HepG2 (cell line): ENCODE measurements around the gene DTX4. TPM values are rescaled to one million over a fixed set of nuclear protein-coding genes. Genes with fewer than 3 reads are reported as not detected.

Experiments
- ATAC-seq: fragments of 200-7000 bp; cut with Tn5 transposase; 3 replicates; pipeline ENCODE4 v1.9.1; 2020; ENCODE audit warnings: mild to moderate bottlenecking, moderate library complexity
- BruUV-seq: library from RNA; stranded (reverse); fragments of 400-500 nt; replicated peaks from 2 replicates; lab custom pipeline; 2021; lab: Mats Ljungman, UMichigan
- CTCF ChIA-PET: fragments of 300-600 bp; formaldehyde crosslinking; extraction: SDS; loops from one replicate; lab custom pipeline; 2021; ENCODE audit warnings: low total read pairs, inconsistent platforms, low intra/inter-chr PET ratio; lab: Yijun Ruan, JAX
- POLR2A ChIA-PET: fragments of 350-600 bp; sonication (Branson Sonifier 250); formaldehyde crosslinking; loops from one replicate; lab custom pipeline; 2020; ENCODE audit warnings: antibody characterized with exemption, inconsistent platforms; lab: Yijun Ruan, JAX
- DNase-seq: peaks from one replicate; pipeline ENCODE4 v3.0.0-alpha.2; 2015; ENCODE audit warnings: low spot score
- FAIRE-seq: peaks from 3 replicates; lab custom pipeline; 2011; peaks lifted over from hg19 to GRCh38; lab: Jason Lieb, UNC
- H2AFZ ChIP-seq: one replicate; pipeline ENCODE4 v1.6.1; 2011; ENCODE audit warnings: low read length, inconsistent platforms
- H3K27ac ChIP-seq: fragments of 300-600 bp; 3 replicates; pipeline ENCODE4 v1.8.0; 2011; ENCODE audit warnings: mixed run types, mild to moderate bottlenecking, mixed read lengths, low read length, inconsistent platforms; ENCODE audit not compliant: insufficient read depth; ENCODE audit errors: extremely low read length
- H3K27me3 ChIP-seq, 2 experiments: fragments of 200-600 bp in 1 of 2; 2 replicates in 1 of 2; 3 replicates in 1 of 2; pipeline versions ENCODE4 v1.6.0 to v1.8.0; 2011; ENCODE audit warnings: low read length in 2 of 2, mild to moderate bottlenecking in 2 of 2, moderate library complexity in 2 of 2, inconsistent platforms in 1 of 2; ENCODE audit not compliant: insufficient read depth in 2 of 2, control insufficient read depth in 1 of 2
- H3K36me3 ChIP-seq, 2 experiments: fragments of 200-600 bp in 1 of 2; replicated peaks in 1 of 2; 2 replicates in 1 of 2; 3 replicates in 1 of 2; pipeline versions ENCODE4 v1.5.1 to v1.8.0; 2011; ENCODE audit warnings: low read length in 2 of 2, inconsistent platforms in 1 of 2; ENCODE audit not compliant: insufficient read depth in 2 of 2, control insufficient read depth in 1 of 2
- H3K4me1 ChIP-seq: 2 replicates; pipeline ENCODE4 v1.5.1; 2012; ENCODE audit warnings: low read length, inconsistent platforms; ENCODE audit not compliant: insufficient read depth
- H3K4me2 ChIP-seq: 2 replicates; pipeline ENCODE4 v1.6.0; 2011; ENCODE audit warnings: low read depth, low read length, inconsistent platforms
- H3K4me3 ChIP-seq, 3 experiments: fragments of 200-600 bp in 1 of 3; sonication (generic), shearing (Covaris generic) in 1 of 3; replicated peaks in 1 of 3; 2 replicates each; pipeline ENCODE4 v1.5.1; 2011 to 2016; ENCODE audit warnings: low read length in 3 of 3, inconsistent platforms in 2 of 3, low read depth in 2 of 3, mild to moderate bottlenecking in 2 of 3, control low read depth in 1 of 3, mixed read lengths in 1 of 3; ENCODE audit not compliant: insufficient read depth in 1 of 3
- H3K79me2 ChIP-seq: one replicate; pipeline ENCODE4 v1.6.1; 2011; ENCODE audit warnings: low read length, inconsistent platforms; ENCODE audit not compliant: insufficient read depth
- H3K9ac ChIP-seq: 2 replicates; pipeline ENCODE4 v1.6.0; 2011; ENCODE audit warnings: mild to moderate bottlenecking, low read depth, low read length, inconsistent platforms; ENCODE audit not compliant: insufficient read depth
- H3K9me3 ChIP-seq: 2 replicates; pipeline ENCODE4 v1.5.1; 2012; ENCODE audit warnings: mild to moderate bottlenecking, low read length
- H4K20me1 ChIP-seq: 2 replicates; pipeline ENCODE4 v1.6.0; 2011; ENCODE audit warnings: inconsistent platforms, mild to moderate bottlenecking, low read length, moderate library complexity; ENCODE audit not compliant: insufficient read depth
- GZF1 ChIP-seq: sonication (generic); formaldehyde crosslinking; IDR thresholded peaks from 2 replicates; pipeline ENCODE4 v1.5.1; 2020; ENCODE audit warnings: mild to moderate bottlenecking, missing genetic modification reagents
- HMG20B ChIP-seq: conservative IDR thresholded peaks from 2 replicates; pipeline ENCODE4 v1.6.1; 2016; ENCODE audit warnings: missing genetic modification reagents, missing compliant biosample characterization
- KDM1A ChIP-seq: IDR thresholded peaks from 2 replicates; pipeline ENCODE4 v1.6.1; 2016; ENCODE audit warnings: missing compliant biosample characterization
- KMT2B ChIP-seq: IDR thresholded peaks from 2 replicates; pipeline ENCODE4 v1.6.1; 2016; ENCODE audit warnings: missing genetic modification reagents, missing compliant biosample characterization
- NR2F6 ChIP-seq, 2 experiments: IDR thresholded peaks; 2 replicates each; pipeline ENCODE4 v1.6.1; 2016; ENCODE audit warnings: antibody characterized with exemption in 1 of 2, mild to moderate bottlenecking in 1 of 2
- RBM39 ChIP-seq: fragments of 200-400 bp; formaldehyde crosslinking; IDR thresholded peaks from one replicate; pipeline ENCODE4 v1.6.1; 2018; ENCODE audit warnings: antibody characterized with exemption, mild to moderate bottlenecking, low read depth, low read length; ENCODE audit not compliant: poor library complexity, severe bottlenecking
- REPIN1 ChIP-seq: sonication (generic); formaldehyde crosslinking; IDR thresholded peaks from 2 replicates; pipeline ENCODE4 v1.8.0; 2022; ENCODE audit warnings: missing genetic modification reagents, low read depth, mild to moderate bottlenecking, borderline replicate concordance
- ZNF205 ChIP-seq: IDR thresholded peaks from 2 replicates; pipeline ENCODE4 v1.6.1; 2018; ENCODE audit warnings: missing biosample characterization, missing genetic modification reagents
- ZNF263 ChIP-seq: sonication (generic); formaldehyde crosslinking; IDR thresholded peaks from 2 replicates; pipeline ENCODE4 v1.4.0; 2020; ENCODE audit warnings: missing genetic modification reagents
- ZNF282 ChIP-seq: fragments of 450-650 bp; IDR thresholded peaks from 2 replicates; pipeline ENCODE4 v1.6.1; 2018; ENCODE audit not compliant: partially characterized antibody
- ZNF3 ChIP-seq: IDR thresholded peaks from 2 replicates; pipeline ENCODE4 v1.7.0; 2017; ENCODE audit warnings: inconsistent platforms
- ZNF607 ChIP-seq: sonication (generic); formaldehyde crosslinking; IDR thresholded peaks from 2 replicates; pipeline ENCODE4 v1.5.1; 2020; ENCODE audit warnings: missing genetic modification reagents, mild to moderate bottlenecking, borderline replicate concordance
- WGBS: methylation state at CpG from one replicate; pipeline ENCODE4 v1.1.6; 2017; ENCODE audit warnings: low lambda C conversion rate; 5-methylcytosine and 5-hydroxymethylcytosine counted together
- in situ Hi-C: cut with HindIII; loops from 2 replicates; pipeline ENCODE4 v1.10.0; 2017; ENCODE audit warnings: low pct_unique_long_range_greater_than_20kb; ENCODE audit not compliant: extremely low pct_ligation_motif_present
- intact Hi-C: fragments of 100-400 bp; cut with micrococcal nuclease; formaldehyde crosslinking; loops from one replicate; pipeline ENCODE4 v1.10.0; 2022; ENCODE audit not compliant: unreplicated experiment
- polyA plus RNA-seq, 8 experiments: library from polyadenylated mRNA; depleted of rRNA in 3 of 8; stranded (reverse) in 7 of 8; unstranded in 1 of 8; fragments of >200 nt; fragmentation: Illumina TruSeq in 4 of 8; extraction: Trizol in 4 of 8; gene quantifications; 2 replicates each; pipeline versions ENCODE4 v1.2.1 to v1.2.3, GENCODE V29; 2011 to 2016; ENCODE audit warnings: low read depth in 4 of 8, missing spikeins in 1 of 8, mixed read lengths in 1 of 8; ENCODE audit not compliant: insufficient read depth in 1 of 8
- total RNA-seq, 5 experiments: library from RNA; depleted of rRNA; stranded (reverse); fragments of >200 nt; fragmentation: Illumina TruSeq; extraction: Trizol; gene quantifications; 2 replicates each; pipeline ENCODE4 v1.2.3, GENCODE V29; 2016; ENCODE audit warnings: low read depth in 1 of 5
- TF ChIP-seq, protein P1 (sequence below): sonication (generic); formaldehyde crosslinking; IDR thresholded peaks from 2 replicates; pipeline ENCODE4 v1.5.0; 2020; ENCODE audit warnings: mild to moderate bottlenecking, missing genetic modification reagents, moderate library complexity
- TF ChIP-seq, protein P2 (sequence below): IDR thresholded peaks from 2 replicates; pipeline ENCODE4 v1.6.1; 2016

DTX4 gene
- total and polyA plus RNA-seq, 2 of the 13 experiments (the other 11 are each of a cell fraction or from before 2014, with no cell fraction given) = 0.67 to 5.6 TPM

GRCh38 chr11:59173964-59174663, 2.2 kb downstream of the DTX4 start (continued):
- TF ChIP-seq, protein P1, sequence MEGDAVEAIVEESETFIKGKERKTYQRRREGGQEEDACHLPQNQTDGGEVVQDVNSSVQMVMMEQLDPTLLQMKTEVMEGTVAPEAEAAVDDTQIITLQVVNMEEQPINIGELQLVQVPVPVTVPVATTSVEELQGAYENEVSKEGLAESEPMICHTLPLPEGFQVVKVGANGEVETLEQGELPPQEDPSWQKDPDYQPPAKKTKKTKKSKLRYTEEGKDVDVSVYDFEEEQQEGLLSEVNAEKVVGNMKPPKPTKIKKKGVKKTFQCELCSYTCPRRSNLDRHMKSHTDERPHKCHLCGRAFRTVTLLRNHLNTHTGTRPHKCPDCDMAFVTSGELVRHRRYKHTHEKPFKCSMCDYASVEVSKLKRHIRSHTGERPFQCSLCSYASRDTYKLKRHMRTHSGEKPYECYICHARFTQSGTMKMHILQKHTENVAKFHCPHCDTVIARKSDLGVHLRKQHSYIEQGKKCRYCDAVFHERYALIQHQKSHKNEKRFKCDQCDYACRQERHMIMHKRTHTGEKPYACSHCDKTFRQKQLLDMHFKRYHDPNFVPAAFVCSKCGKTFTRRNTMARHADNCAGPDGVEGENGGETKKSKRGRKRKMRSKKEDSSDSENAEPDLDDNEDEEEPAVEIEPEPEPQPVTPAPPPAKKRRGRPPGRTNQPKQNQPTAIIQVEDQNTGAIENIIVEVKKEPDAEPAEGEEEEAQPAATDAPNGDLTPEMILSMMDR = 0 out of 2 replicates have a peak, but pooled peaks have one; percentile 21
- TF ChIP-seq ZNF263 (CRISPR knock-in tag) = 0 out of 2 replicates have a peak, but pooled peaks have one; percentile 51
- no peak for TF ChIP-seq ZNF3 (CRISPR knock-in tag)
- no peak for TF ChIP-seq GZF1 (CRISPR knock-in tag)
- TF ChIP-seq NR2F6 (IDR thresholded peaks at IDR 0.05) = peak; percentile 62
- TF ChIP-seq NR2F6 (CRISPR knock-in tag; IDR thresholded peaks at IDR 0.05) = peak; percentile 87
- TF ChIP-seq, protein P2, sequence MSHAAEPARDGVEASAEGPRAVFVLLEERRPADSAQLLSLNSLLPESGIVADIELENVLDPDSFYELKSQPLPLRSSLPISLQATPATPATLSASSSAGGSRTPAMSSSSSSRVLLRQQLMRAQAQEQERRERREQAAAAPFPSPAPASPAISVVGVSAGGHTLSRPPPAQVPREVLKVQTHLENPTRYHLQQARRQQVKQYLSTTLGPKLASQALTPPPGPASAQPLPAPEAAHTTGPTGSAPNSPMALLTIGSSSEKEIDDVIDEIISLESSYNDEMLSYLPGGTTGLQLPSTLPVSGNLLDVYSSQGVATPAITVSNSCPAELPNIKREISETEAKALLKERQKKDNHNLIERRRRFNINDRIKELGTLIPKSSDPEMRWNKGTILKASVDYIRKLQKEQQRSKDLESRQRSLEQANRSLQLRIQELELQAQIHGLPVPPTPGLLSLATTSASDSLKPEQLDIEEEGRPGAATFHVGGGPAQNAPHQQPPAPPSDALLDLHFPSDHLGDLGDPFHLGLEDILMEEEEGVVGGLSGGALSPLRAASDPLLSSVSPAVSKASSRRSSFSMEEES (CRISPR knock-in tag) = no peak
- no peak for TF ChIP-seq ZNF205
- peak; percentile 31; the same call in 1 of the 2 replicates for TF ChIP-seq KDM1A (CRISPR knock-in tag)
- no peak for TF ChIP-seq ZNF607 (CRISPR knock-in tag)

DNA sequence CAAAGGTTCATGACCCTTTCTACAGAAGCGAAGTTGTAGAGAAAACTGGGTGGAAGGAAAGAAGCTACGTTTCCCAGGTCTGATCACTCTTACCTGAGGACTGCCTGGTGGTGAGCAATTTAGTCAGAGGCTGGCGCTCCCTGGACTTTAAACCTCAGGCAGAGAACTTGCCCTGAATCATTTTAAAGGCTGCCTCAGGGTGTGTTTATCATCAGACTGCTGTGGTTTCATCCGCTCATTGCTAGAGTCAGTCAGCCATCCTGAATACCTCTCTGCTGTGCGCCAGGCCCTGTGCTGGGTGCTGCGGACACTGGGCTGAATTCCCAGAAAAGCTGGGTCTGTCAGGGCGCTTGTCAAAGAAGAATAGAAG, 2.7 kb downstream of the DTX4 start:
- H3K4me3 ChIP-seq = peak overlapping the region; percentile 11 to 80 (median 34); a peak in 4 of 6 replicates
- TSS peak; percentile 31 for BruUV-seq
- H3K27ac ChIP-seq = peak overlapping the region; percentile 34
- peak; percentile 62 for FAIRE-seq
- H3K79me2 ChIP-seq = no peaks in the 10 kb centered on the region
- in situ Hi-C loops = loop anchor here (5.0 to 25.0 kb wide), 3 partner anchors 33 to 513 kb away; no protein-coding TSS in a partner anchor
- WGBS = 6% methylated on average over 3 of the region's 7 CpGs
- peak; percentile 51 for ATAC-seq
- no peak overlapping the region for H2AFZ ChIP-seq
- H3K9ac ChIP-seq = 0 out of 2 replicates have a peak overlapping the region, but pooled peaks have one; percentile 16
- ChIA-PET POLR2A (interaction anchor here (0.6 to 4.4 kb wide), 6 partner anchors 8 to 502 kb away, joined by 3 to 46 read pairs (median 4); partner anchors contain the start of gene FAM111A), CTCF (interaction anchor here (0.8 kb wide), 1 partner anchor 33 kb away, joined by 3 read pairs; no protein-coding TSS in a partner anchor)
- 0 out of 2 replicates have a peak, but pooled peaks cover 3% of the 10 kb centered on the region for H4K20me1 ChIP-seq
- H3K4me1 ChIP-seq = peaks cover 41% of the 10 kb centered on the region
- no peaks in the 10 kb centered on the region; a peak in 1 of 5 replicates for H3K27me3 ChIP-seq
- peak overlapping the region; percentile 100 for H3K4me2 ChIP-seq
- H3K9me3 ChIP-seq = no peaks in the 10 kb centered on the region
- no peaks in the 10 kb centered on the region for H3K36me3 ChIP-seq
- intact Hi-C loops = no loop called here
- peak; percentile 68 for DNase-seq
- TF ChIP-seq ZNF282 (no peak), REPIN1 (CRISPR knock-in tag) (no peak), KMT2B (CRISPR knock-in tag) (no peak), RBM39 (no peak), HMG20B (CRISPR knock-in tag) (no peak)
